CD4-positive, alpha-beta memory T cell (primary cell): Measurements from ENCODE around the gene GNAT2. TPM values are rescaled to one million over a fixed set of nuclear protein-coding genes. Genes with fewer than 3 reads are reported as not detected.

Source experiments
- CTCF ChIA-PET: fragments of 350-600 bp; sonication (Branson Sonifier 250); formaldehyde crosslinking; loops from one replicate; lab custom pipeline; 2021; ENCODE audit warnings: inconsistent platforms; ENCODE audit not compliant: partially characterized antibody; lab: Charles Lee
- POLR2A ChIA-PET: fragments of 350-600 bp; sonication (Branson Sonifier 250); formaldehyde crosslinking; loops from one replicate; lab custom pipeline; 2021; ENCODE audit not compliant: partially characterized antibody; lab: Charles Lee
- DNase-seq, 5 donors: peaks; one replicate each; pipeline versions ENCODE4 v3.0.0 to v3.0.0-alpha.2; 2020 to 2022; ENCODE audit warnings: mixed read lengths in 1 of 5
- H3K27ac ChIP-seq: one replicate; pipeline ENCODE4 v1.7.0; 2013; ENCODE audit warnings: low read depth, low read length
- H3K27me3 ChIP-seq: 2 replicates; pipeline ENCODE4 v1.7.0; 2013; ENCODE audit warnings: mild to moderate bottlenecking, low read length, moderate library complexity; ENCODE audit not compliant: insufficient read depth
- H3K36me3 ChIP-seq: 2 replicates; pipeline ENCODE4 v1.7.0; 2013; ENCODE audit warnings: mild to moderate bottlenecking, low read length, moderate library complexity; ENCODE audit not compliant: insufficient read depth
- H3K4me1 ChIP-seq: 2 replicates; pipeline ENCODE4 v1.7.0; 2013; ENCODE audit warnings: mild to moderate bottlenecking, low read length, moderate library complexity; ENCODE audit not compliant: insufficient read depth
- H3K4me3 ChIP-seq, 2 donors: one replicate each; pipeline ENCODE4 v1.7.0; 2013; ENCODE audit warnings: low read length in 2 of 2, mild to moderate bottlenecking in 1 of 2
- H3K9me3 ChIP-seq, 2 donors: one replicate each; pipeline ENCODE4 v1.7.0; 2013; ENCODE audit warnings: low read length in 2 of 2, control low read depth in 1 of 2; ENCODE audit not compliant: control insufficient read depth in 1 of 2
- H3K27ac Mint-ChIP-seq, 7 donors: one replicate each; pipeline ENCODE4 v1.8.0; 2020 to 2021; ENCODE audit warnings: mixed read lengths in 7 of 7, mild to moderate bottlenecking in 6 of 7, inconsistent platforms in 3 of 7, moderate library complexity in 3 of 7
- H3K27me3 Mint-ChIP-seq, 2 donors: one replicate each; pipeline ENCODE4 v1.8.0; 2020 to 2021; ENCODE audit warnings: mixed read lengths in 2 of 2
- H3K36me3 Mint-ChIP-seq, 2 donors: one replicate each; pipeline ENCODE4 v1.8.0; 2020 to 2021; ENCODE audit warnings: mixed read lengths in 2 of 2, inconsistent platforms in 1 of 2, mild to moderate bottlenecking in 1 of 2
- H3K4me1 Mint-ChIP-seq, 4 donors: one replicate each; pipeline ENCODE4 v1.8.0; 2020 to 2021; ENCODE audit warnings: mixed read lengths in 4 of 4, mild to moderate bottlenecking in 1 of 4
- H3K4me3 Mint-ChIP-seq, 8 donors: one replicate each; pipeline ENCODE4 v1.8.0; 2020 to 2021; ENCODE audit warnings: mixed read lengths in 8 of 8, mild to moderate bottlenecking in 7 of 8, moderate library complexity in 6 of 8, inconsistent platforms in 3 of 8
- H3K9me3 Mint-ChIP-seq, 8 donors: one replicate each; pipeline ENCODE4 v1.8.0; 2020 to 2021; ENCODE audit warnings: mixed read lengths in 8 of 8, mild to moderate bottlenecking in 5 of 8, inconsistent platforms in 3 of 8, moderate library complexity in 1 of 8
- intact Hi-C: fragments of 100-400 bp; cut with micrococcal nuclease; formaldehyde crosslinking; loops from one replicate; pipeline ENCODE4 v1.15.1; 2023
- polyA plus RNA-seq, 2 donors: library from polyadenylated mRNA; unstranded; fragments of 300-500 nt; fragmentation: Illumina TruSeq; gene quantifications; one replicate each; pipeline ENCODE4 v1.2.3, GENCODE V29; 2021
- total RNA-seq, 2 experiments: library from RNA; stranded (reverse); gene quantifications; one replicate each; pipeline ENCODE4 v1.2.3, GENCODE V29; 2021

GNAT2 gene
- total and polyA plus RNA-seq, 4 experiments from 2014 or later, result not detected

DNA sequence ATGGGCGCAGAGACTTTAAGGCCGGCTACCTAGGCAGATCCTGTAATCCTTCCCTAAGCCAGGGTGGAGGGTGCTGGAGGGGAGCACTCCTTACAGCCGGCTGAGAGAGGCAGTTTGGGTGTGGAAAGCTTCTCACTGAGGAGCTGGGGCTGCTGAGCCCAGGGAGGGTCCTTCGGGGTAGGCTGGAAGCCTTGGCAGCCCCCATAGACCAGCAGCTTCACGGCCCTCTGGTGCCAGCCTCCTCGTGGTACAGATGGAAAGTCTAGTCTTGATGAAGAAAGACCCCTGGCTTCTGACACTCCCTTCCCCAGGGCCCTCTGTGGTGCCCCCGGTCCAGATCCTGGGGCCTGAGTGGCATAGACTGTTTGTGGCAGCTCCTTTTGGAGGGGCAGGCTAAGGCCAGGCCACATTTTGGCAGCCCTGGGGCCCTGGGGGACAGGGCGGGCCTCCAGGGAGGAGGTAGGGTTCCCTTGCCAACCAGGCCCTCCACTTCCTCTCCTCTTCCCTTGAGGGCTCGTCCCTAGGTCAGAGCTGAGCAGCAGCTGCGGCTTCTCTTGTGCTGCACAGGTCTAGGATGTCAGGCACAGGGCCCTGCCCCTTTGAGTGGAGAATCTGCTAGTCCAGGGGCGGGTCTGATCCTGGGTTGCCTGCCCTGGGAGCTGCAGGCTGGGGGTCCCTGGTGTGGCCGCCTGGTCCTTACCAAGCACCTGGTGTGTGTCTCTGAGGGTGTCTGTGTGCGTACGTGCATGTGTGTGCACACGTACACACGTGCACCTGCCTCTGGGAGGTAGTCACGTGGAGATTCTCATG is 5.0 kb upstream of the GNAT2 start:
- intact Hi-C loops, result loop anchor here (5.0 kb wide), 1 partner anchor 142 kb away; the partner anchor contains the start of gene ATXN7L2
- H3K4me1 Mint-ChIP-seq, result peaks cover 25 to 55% (median 33%) of the 10 kb centered on the region in 4 donors
- H3K36me3 ChIP-seq, result peaks cover 40% of the 10 kb centered on the region
- H3K36me3 Mint-ChIP-seq, result peaks cover 21 to 55% of the 10 kb centered on the region in 2 donors
- peak overlapping the region; percentile 57 to 98 (median 89) for H3K27ac Mint-ChIP-seq
- peak overlapping the region; percentile 13 to 60 (median 41) for H3K4me3 Mint-ChIP-seq
- H3K4me1 ChIP-seq, result peaks cover 42% of the 10 kb centered on the region
- no peaks in the 10 kb centered on the region for H3K27me3 ChIP-seq
- CTCF ChIA-PET, result interaction anchor here (0.7 to 19.1 kb wide), 8 partner anchors 10 to 147 kb away, joined by 3 to 314 read pairs (median 3); partner anchors contain the start of genes GNAI3 and GPR61
- H3K27me3 Mint-ChIP-seq, result no peaks in the 10 kb centered on the region
- H3K4me3 ChIP-seq, result no peak overlapping the region
- DNase-seq, result peak in 3 of 5 donors; percentile 17 to 20 (median 19)
- H3K9me3 ChIP-seq, result no peaks in the 10 kb centered on the region
- H3K9me3 Mint-ChIP-seq, result no peaks in the 10 kb centered on the region
- POLR2A ChIA-PET, result interaction anchor here (0.6 to 8.3 kb wide), 4 partner anchors 16 to 172 kb away, joined by 3 to 114 read pairs (median 6); partner anchors contain the start of gene GNAI3
- peak overlapping the region; percentile 96 for H3K27ac ChIP-seq

DNA sequence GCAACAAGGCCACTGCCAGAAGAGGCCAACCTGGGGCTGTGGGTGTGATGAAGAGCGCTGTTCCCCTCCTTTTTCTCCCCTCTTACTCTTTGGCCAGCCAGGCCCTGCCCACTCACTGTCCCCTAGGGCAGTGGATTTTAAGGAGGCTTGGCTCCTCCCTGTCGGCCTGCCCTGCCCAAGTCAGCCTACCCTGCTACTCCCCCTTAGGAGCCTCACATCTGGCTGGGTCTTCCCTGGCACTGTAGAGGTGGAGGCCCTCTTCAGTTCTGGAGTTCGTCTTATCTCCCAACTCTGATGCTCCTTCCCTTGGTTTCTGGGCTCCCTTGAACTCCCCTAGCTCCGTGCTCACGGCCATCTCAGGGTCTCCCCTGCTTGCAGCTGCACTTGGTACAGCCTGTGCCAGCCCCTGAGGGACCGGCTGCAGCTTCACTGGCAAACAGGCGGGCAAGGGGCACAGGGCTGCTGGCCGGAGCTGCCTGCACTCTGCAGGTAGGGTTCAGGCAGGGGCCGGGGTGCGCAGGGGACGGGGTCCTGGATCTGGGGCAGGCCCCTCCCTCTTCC is 4.3 kb upstream of the GNAT2 start:
- Histone ChIP-seq H3K27me3 (no peaks in the 10 kb centered on the region), H3K4me3 (no peak overlapping the region), H3K9me3 (no peaks in the 10 kb centered on the region), H3K36me3 (peaks cover 33% of the 10 kb centered on the region), H3K27ac (peak overlapping the region; percentile 96), H3K4me1 (peaks cover 49% of the 10 kb centered on the region)
- Mint-ChIP-seq H3K9me3 (peaks cover 0 to 2% (median 0%) of the 10 kb centered on the region in 8 donors), H3K36me3 (peaks cover 15 to 48% of the 10 kb centered on the region in 2 donors), H3K4me3 (peak overlapping the region; percentile 36 to 97 (median 66)), H3K4me1 (peaks cover 29 to 62% (median 40%) of the 10 kb centered on the region in 4 donors), H3K27me3 (no peaks in the 10 kb centered on the region), H3K27ac (peak overlapping the region; percentile 90 to 99 (median 98))
- CTCF ChIA-PET, result interaction anchor here (0.7 to 19.1 kb wide), 8 partner anchors 11 to 148 kb away, joined by 3 to 314 read pairs (median 3); partner anchors contain the start of genes GNAI3 and GPR61
- intact Hi-C loops, result loop anchor here (5.0 kb wide), 1 partner anchor 141 kb away; the partner anchor contains the start of gene ATXN7L2
- DNase-seq, result no peak
- POLR2A ChIA-PET, result interaction anchor here (0.6 to 8.3 kb wide), 4 partner anchors 17 to 171 kb away, joined by 3 to 114 read pairs (median 6); partner anchors contain the start of gene GNAI3

DNA sequence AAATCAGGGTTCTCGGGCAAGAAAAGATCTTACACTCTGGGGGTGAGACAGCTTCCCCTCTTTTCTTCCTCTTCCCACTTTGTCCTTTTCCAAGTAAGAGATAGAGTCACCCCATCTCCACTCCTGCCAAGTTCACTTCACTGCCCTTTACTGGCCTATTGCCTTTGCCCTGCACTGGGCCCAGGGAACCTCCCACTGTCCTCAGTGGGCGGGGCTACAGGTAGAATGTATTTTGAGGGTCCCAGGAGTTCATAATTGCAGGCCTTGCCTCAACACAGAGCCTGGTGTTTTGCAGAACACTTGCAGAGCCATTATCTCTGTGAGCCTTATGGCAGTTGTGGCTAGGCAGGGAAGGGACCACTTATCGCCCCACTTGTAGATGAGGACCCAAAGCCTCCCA is 3.5 kb upstream of the GNAT2 start:
- Mint-ChIP-seq H3K9me3 (peaks cover 0 to 2% (median 0%) of the 10 kb centered on the region in 8 donors), H3K4me3 (peak overlapping the region; percentile 69 to 99 (median 96)), H3K27me3 (no peaks in the 10 kb centered on the region), H3K4me1 (peaks cover 31 to 67% (median 42%) of the 10 kb centered on the region in 4 donors), H3K27ac (peak overlapping the region; percentile 91 to 99 (median 99)), H3K36me3 (peaks cover 9 to 41% of the 10 kb centered on the region in 2 donors)
- ChIA-PET POLR2A (interaction anchor here (1.1 to 8.3 kb wide), 2 partner anchors 74 to 77 kb away, joined by 5 to 114 read pairs; partner anchors contain the start of gene GNAI3), CTCF (interaction anchor here (1.1 to 10.6 kb wide), 2 partner anchors 19 to 90 kb away, joined by 3 to 140 read pairs; no protein-coding TSS in a partner anchor)
- H3K4me3 ChIP-seq, result no peak overlapping the region
- no peaks in the 10 kb centered on the region for H3K9me3 ChIP-seq
- H3K4me1 ChIP-seq, result peaks cover 53% of the 10 kb centered on the region
- peak overlapping the region; percentile 96 for H3K27ac ChIP-seq
- H3K36me3 ChIP-seq, result peaks cover 25% of the 10 kb centered on the region
- intact Hi-C loops, result loop anchor here (5.0 kb wide), 1 partner anchor 141 kb away; the partner anchor contains the start of gene ATXN7L2
- no peaks in the 10 kb centered on the region for H3K27me3 ChIP-seq
- no peak for DNase-seq

DNA sequence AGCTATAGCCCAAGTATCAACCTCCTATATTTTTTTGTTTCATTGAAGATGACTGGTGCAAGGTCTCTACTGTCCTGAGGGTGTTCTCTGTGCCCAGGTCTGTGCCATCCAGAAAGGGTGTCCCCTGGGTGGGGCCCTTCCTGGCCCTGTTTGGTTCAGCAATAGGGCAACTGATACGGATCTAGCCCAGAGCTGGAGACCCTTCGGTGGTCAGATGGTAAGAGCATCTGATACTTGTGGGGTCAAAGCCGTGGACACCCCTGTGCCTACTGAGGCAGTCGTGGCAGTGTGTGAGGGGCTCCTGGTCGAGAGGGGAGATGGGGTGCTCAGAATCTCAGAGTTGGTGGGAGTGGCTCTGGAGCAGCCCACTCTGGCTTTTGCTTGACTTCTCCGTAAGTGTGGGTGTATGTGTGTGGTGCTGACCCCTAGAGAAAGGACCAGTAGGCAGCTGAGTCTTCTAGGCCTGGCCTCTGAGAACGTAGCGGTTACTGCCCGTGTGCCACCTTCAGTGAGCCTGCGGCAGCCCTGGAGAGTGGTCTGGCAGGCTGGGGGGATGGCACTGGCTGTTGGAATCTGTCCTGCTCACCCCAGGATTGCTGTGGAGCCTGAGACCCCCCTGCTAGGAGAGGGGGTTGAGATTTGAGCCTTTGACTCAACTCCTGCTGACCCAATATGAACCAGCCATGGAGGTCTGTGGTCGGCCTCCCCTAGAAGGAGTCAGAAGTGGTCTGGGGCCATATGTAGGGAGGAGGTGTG is 2.9 kb upstream of the GNAT2 start:
- intact Hi-C loops, result loop anchor here (5.0 kb wide), 1 partner anchor 140 kb away; the partner anchor contains the start of gene ATXN7L2
- peak overlapping the region; percentile 92 to 99 (median 96) for H3K4me3 Mint-ChIP-seq
- Histone ChIP-seq H3K9me3 (no peaks in the 10 kb centered on the region), H3K27ac (peak overlapping the region; percentile 96), H3K27me3 (no peaks in the 10 kb centered on the region), H3K4me3 (peak overlapping the region; percentile 76 to 93), H3K4me1 (peaks cover 57% of the 10 kb centered on the region), H3K36me3 (peaks cover 19% of the 10 kb centered on the region)
- POLR2A ChIA-PET, result interaction anchor here (0.6 to 8.3 kb wide), 4 partner anchors 12 to 1088 kb away, joined by 3 to 114 read pairs (median 4); partner anchors contain the start of gene GNAI3
- no peak for DNase-seq
- peaks cover 35 to 72% (median 45%) of the 10 kb centered on the region in 4 donors for H3K4me1 Mint-ChIP-seq
- peak overlapping the region; percentile 91 to 99 (median 99) for H3K27ac Mint-ChIP-seq
- H3K9me3 Mint-ChIP-seq, result peaks cover 0 to 2% (median 0%) of the 10 kb centered on the region in 8 donors
- H3K36me3 Mint-ChIP-seq, result peaks cover 5 to 35% of the 10 kb centered on the region in 2 donors
- H3K27me3 Mint-ChIP-seq, result no peaks in the 10 kb centered on the region
- CTCF ChIA-PET, result interaction anchor here (1.1 to 1.2 kb wide), 2 partner anchors 19 to 89 kb away, joined by 3 to 4 read pairs; no protein-coding TSS in a partner anchor

GRCh38 chr1:109621379-109622136 is 2.1 kb upstream of the GNAT2 start:
- peaks cover 0 to 2% (median 0%) of the 10 kb centered on the region in 8 donors for H3K9me3 Mint-ChIP-seq
- intact Hi-C loops, result loop anchor here (1.0 to 5.0 kb wide), 4 partner anchors 139 to 717 kb away; partner anchors contain the start of genes ATXN7L2, PSMA5, RBM15 and STRIP1
- no peak for DNase-seq

More at GRCh38 chr1:109621379-109622136, 2.1 kb upstream of the GNAT2 start:
- Mint-ChIP-seq H3K27me3 (no peaks in the 10 kb centered on the region), H3K4me3 (peak overlapping the region; percentile 92 to 99 (median 96)), H3K4me1 (peaks cover 41 to 80% (median 52%) of the 10 kb centered on the region in 4 donors), H3K27ac (peak overlapping the region; percentile 91 to 99 (median 99)), H3K36me3 (peaks cover 4 to 29% of the 10 kb centered on the region in 2 donors)
- ChIA-PET CTCF (interaction anchor here (1.1 to 1.2 kb wide), 2 partner anchors 20 to 89 kb away, joined by 3 to 4 read pairs; no protein-coding TSS in a partner anchor), POLR2A (interaction anchor here (0.6 to 8.3 kb wide), 5 partner anchors 13 to 1089 kb away, joined by 3 to 114 read pairs (median 4); partner anchors contain the start of gene GNAI3)
- Histone ChIP-seq H3K4me3 (peak overlapping the region; percentile 76 to 93), H3K27ac (peak overlapping the region; percentile 96), H3K4me1 (peaks cover 65% of the 10 kb centered on the region), H3K9me3 (no peaks in the 10 kb centered on the region), H3K36me3 (peaks cover 12% of the 10 kb centered on the region), H3K27me3 (no peaks in the 10 kb centered on the region)
